ENCODE data around the gene CEMIP. TPM values are rescaled to one million over a fixed set of nuclear protein-coding genes. Genes with fewer than 3 reads are reported as not detected.
"Not testable (repeated sequence)": the region's sequence is repeated elsewhere in the genome, so short reads cannot be mapped to it uniquely, and the experiment has no call there.

CEMIP gene
- total and polyA plus RNA-seq, 12 donors, result 0.01 to 1.9 (median 0.23) TPM; not detected in 1

DNA sequence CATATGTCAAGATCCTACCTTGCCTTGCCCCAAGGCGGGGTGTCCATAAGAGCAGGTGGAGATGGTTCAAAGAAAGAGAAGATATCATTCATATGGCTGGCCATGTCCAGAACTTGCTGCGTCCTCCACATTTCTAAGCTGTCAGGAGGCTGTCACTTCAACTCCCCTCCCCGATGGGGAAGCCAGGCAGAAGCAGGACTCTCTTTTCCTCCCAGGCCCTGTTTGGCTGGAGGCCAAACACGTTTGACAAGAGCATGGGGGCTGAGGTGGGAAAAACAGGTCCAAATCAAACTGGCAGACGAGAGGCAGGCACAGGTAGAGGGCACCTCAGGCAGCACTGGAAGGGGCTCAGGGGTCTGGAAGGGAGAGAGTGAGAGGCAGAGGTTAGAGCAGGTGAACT lies 172.8 kb downstream of the CEMIP start:
- Histone ChIP-seq H3K36me3 (peaks cover 0 to 73% (median 24%) of the 10 kb centered on the region in 9 donors), H3K27me3 (no peaks in the 10 kb centered on the region), H3K4me3 (no peak overlapping the region), H3K27ac (no peak overlapping the region), H3K9me3 (no peaks in the 10 kb centered on the region), H3K4me1 (peaks cover 0 to 8% (median 0%) of the 10 kb centered on the region in 9 donors)
- intact Hi-C loops (cut with DNase I), result loop anchor here in 3 of 10 donors (5.0 to 10.0 kb wide), 3 partner anchors 50 to 487 kb away; no protein-coding TSS in a partner anchor
- TF ChIP-seq, protein P1, sequence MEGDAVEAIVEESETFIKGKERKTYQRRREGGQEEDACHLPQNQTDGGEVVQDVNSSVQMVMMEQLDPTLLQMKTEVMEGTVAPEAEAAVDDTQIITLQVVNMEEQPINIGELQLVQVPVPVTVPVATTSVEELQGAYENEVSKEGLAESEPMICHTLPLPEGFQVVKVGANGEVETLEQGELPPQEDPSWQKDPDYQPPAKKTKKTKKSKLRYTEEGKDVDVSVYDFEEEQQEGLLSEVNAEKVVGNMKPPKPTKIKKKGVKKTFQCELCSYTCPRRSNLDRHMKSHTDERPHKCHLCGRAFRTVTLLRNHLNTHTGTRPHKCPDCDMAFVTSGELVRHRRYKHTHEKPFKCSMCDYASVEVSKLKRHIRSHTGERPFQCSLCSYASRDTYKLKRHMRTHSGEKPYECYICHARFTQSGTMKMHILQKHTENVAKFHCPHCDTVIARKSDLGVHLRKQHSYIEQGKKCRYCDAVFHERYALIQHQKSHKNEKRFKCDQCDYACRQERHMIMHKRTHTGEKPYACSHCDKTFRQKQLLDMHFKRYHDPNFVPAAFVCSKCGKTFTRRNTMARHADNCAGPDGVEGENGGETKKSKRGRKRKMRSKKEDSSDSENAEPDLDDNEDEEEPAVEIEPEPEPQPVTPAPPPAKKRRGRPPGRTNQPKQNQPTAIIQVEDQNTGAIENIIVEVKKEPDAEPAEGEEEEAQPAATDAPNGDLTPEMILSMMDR (IDR thresholded peaks at IDR 0.05), result no peak
- DNase-seq, result no peak
- WGBS, 2 donors, result 64 to 68% methylated on average over 5 of the region's 5 CpGs
- no peak for ATAC-seq

DNA sequence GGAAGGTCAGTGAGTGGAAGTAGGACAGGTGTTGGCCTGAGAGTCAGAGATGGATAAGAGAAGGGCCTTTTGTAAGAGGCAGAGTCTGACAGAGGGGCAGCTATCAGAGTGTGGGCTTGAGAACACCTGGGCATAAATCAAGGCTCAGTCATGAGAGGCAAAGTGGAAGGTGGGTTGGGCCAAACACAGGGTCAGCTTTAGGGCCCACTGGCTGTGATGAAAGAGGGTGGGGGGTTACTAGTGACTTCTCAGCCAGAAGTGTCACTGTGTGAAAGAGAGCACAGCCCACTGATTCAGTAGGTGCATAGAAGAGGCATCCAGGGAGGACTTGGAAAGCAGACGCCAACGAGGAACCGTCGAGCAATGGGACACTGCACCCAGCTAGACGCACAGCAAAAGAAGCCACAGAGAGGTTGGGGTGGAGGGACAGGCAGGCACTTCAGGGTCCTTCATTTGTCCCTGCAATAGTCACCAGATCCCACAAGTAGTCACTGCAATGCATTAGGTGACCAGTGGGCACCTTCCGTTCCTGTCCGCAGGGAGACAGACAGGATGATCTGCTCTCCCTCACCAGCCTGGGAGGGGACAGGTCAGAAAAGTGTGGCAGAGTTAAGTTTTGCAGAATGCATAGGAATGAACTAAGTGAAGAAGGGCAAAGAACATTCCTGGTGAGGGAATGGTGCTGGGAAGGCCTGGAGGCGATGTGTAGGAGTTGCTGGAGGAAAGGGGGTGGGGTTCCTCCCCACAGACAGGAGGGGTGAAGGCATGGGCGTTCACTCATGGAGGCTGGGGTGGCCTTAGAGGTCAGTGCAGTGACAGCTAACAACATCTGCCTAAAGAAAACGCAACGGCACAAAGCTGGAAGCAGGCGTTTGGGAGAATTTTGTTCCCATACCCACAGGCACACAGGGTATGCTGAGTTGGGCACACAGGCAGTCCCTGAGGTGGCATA lies 174.1 kb downstream of the CEMIP start:
- H3K4me1 ChIP-seq, result peaks cover 0 to 11% (median 0%) of the 10 kb centered on the region in 9 donors
- H3K4me3 ChIP-seq, result no peak overlapping the region
- no peak for DNase-seq
- 92 to 93% methylated on average over 12 of the region's 12 CpGs for WGBS, 2 donors
- H3K36me3 ChIP-seq, result peaks cover 0 to 60% (median 23%) of the 10 kb centered on the region in 9 donors
- no peak overlapping the region for H3K27ac ChIP-seq
- ATAC-seq, result no peak
- H3K27me3 ChIP-seq, result no peaks in the 10 kb centered on the region
- H3K9me3 ChIP-seq, result no peaks in the 10 kb centered on the region
- intact Hi-C loops (cut with DNase I), result loop anchor here in 3 of 10 donors (5.0 to 10.0 kb wide), 3 partner anchors 51 to 488 kb away; no protein-coding TSS in a partner anchor
- TF ChIP-seq, protein P1 (IDR thresholded peaks at IDR 0.05), result no peak

DNA sequence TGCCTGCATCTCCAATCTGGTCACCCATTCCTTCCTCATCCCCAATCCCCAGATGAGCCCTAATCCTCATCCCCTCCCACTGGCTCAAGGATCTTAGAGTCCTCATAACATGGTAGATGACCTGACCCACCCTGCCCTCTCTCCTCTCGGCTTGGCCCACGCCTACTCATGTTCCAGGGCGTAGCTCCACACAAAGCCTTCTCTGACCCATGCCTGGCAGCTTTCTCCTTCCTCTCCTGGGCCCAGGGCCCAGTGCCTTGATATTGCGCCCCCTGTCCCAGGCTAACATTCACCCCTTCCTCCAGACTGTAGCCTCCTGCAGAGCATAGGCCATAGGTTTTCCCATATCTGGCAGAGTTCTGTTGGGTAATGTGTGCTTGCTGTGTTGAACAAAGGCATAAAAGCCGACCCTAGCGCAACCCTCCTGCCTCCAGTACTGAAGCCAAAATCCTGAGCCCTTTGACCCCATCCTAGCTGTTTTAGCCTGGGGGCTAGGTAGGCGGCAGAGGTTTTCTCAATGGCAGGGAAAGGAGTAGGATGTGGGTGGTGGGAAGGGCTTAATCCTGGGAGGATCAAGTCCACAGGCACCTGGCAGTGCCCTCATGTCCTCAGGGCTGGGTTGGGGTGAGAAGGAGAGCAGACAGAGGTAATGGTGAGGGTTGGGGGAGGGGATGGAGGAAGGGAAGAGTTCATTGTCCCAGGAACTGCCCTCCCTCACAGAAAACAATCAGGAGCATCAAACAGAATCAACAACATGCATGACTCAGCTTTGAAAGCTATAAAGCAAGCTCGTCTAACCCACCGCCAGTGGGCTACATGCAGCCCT lies 175.0 kb downstream of the CEMIP start:
- Histone ChIP-seq H3K4me1 (peaks cover 0 to 11% (median 0%) of the 10 kb centered on the region in 9 donors), H3K4me3 (no peak overlapping the region), H3K9me3 (no peaks in the 10 kb centered on the region), H3K27me3 (no peaks in the 10 kb centered on the region), H3K27ac (no peak overlapping the region), H3K36me3 (peaks cover 0 to 60% (median 25%) of the 10 kb centered on the region in 9 donors)
- intact Hi-C loops (cut with DNase I), result loop anchor here in 3 of 10 donors (5.0 to 10.0 kb wide), 3 partner anchors 52 to 489 kb away; no protein-coding TSS in a partner anchor
- ATAC-seq (no peak), DNase-seq (no peak)
- TF ChIP-seq, protein P1 (IDR thresholded peaks at IDR 0.05), result no peak
- 95 to 96% methylated on average over 9 of the region's 9 CpGs for WGBS, 2 donors

DNA sequence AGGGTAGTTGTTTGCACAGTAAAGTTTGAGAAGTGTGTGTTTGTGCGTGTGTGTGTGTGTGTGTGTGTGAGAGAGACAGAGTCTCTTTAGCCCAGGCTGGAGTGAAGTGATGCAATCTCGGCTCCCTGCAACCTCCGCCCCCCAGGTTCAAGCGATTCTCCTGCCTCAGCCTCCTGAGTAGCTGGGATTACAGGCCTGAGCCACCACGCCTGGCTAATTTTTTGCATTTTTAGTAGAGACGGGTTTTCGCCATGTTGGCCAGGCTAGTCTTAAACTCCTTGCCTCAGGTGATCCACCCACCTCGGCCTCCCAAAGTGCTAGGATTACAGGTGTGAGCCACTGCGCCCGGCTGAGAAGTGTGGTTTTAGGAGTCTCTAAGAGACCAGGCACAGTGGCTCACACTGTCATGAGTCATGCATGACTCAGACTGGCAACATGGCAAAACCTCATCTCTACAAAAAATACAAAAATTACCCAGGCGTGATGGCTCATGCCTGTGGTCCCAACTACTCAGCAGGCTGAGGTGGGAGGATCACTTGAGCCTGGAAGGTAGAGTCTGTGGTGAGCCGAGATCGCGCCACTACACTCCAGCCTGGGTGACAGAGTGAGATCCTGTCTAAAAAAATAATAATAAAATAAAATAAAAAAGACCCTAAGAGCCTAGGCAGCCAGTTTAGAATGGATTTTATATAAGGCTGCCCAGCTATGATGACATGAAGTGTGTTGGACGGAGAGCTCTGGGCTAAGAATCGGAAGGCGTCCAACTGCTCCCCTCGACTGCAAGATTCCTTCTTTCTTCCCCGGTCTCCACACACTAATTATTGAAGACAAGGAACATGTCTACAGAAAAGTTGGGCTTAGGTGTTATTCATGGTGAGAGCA lies 176.6 kb downstream of the CEMIP start:
- H3K9me3 ChIP-seq, result not testable (repeated sequence)

More for the DNA sequence above, 176.6 kb downstream of the CEMIP start:
- H3K4me1 ChIP-seq, result peaks cover 0 to 11% (median 0%) of the 10 kb centered on the region in 9 donors
- DNase-seq, H3K27me3 ChIP-seq, ATAC-seq, H3K27ac ChIP-seq, H3K4me3 ChIP-seq: not testable (repeated sequence)
- H3K36me3 ChIP-seq, result peaks cover 0 to 57% (median 17%) of the 10 kb centered on the region in 9 donors
- intact Hi-C loops (cut with DNase I), result loop anchor here in 2 of 10 donors (10.0 kb wide), 2 partner anchors 161 to 491 kb away; no protein-coding TSS in a partner anchor
- WGBS, 2 donors, result 93 to 96% methylated on average over 19 of the region's 19 CpGs

All from heart right ventricle (tissue), 16 donors.